HG03378 (cell line): ENCODE data around the gene EPSTI1.

Experiments used
- ATAC-seq: cut with Tn5 transposase; IDR thresholded peaks from one replicate; pipeline ENCODE4 v1.9.1; 2021; ENCODE audit warnings: mild to moderate bottlenecking, moderate library complexity; ENCODE audit not compliant: unreplicated experiment

The EPSTI1 gene

GRCh38 chr13:42860485-42860884, 131.6 kb downstream of the EPSTI1 start:
- no peak for ATAC-seq

- ATAC-seq, result no peak
Measured at GRCh38 chr13:42859760-42860159, 132.3 kb downstream of the EPSTI1 start.

GRCh38 chr13:42855410-42855809, 136.6 kb downstream of the EPSTI1 start:
- no peak for ATAC-seq

GRCh38 chr13:42852136-42852535, 139.9 kb downstream of the EPSTI1 start:
- no peak for ATAC-seq

GRCh38 chr13:42849200-42849599, 142.8 kb downstream of the EPSTI1 start:
- no peak for ATAC-seq

- ATAC-seq, result no peak
Measured at GRCh38 chr13:42847891-42848663, 144.0 kb downstream of the EPSTI1 start.

- no peak for ATAC-seq
Measured at GRCh38 chr13:42836930-42837690, 154.9 kb downstream of the EPSTI1 start.
